Parathyroid adenoma (tissue), 2 donors: ENCODE data around the gene BICRAL.

Experiments
- H2AFZ ChIP-seq: fragments of 300-600 bp; sonication (generic); one replicate; pipeline ENCODE4 v1.7.0; 2017; ENCODE audit warnings: antibody characterized with exemption, mild to moderate bottlenecking
- H3K27ac ChIP-seq: fragments of 300-600 bp; sonication (generic); one replicate; pipeline ENCODE4 v1.7.0; 2017
- H3K27me3 ChIP-seq: fragments of 300-600 bp; sonication (generic); one replicate; pipeline ENCODE4 v1.7.0; 2017; ENCODE audit warnings: low read length; ENCODE audit not compliant: control insufficient read depth, insufficient read depth
- H3K36me3 ChIP-seq: fragments of 300-600 bp; sonication (generic); one replicate; pipeline ENCODE4 v1.7.0; 2017; ENCODE audit warnings: low read length; ENCODE audit not compliant: control insufficient read depth, insufficient read depth
- H3K4me1 ChIP-seq: fragments of 300-600 bp; sonication (generic); one replicate; pipeline ENCODE4 v1.7.0; 2017; ENCODE audit warnings: control low read depth
- H3K4me2 ChIP-seq: fragments of 300-600 bp; sonication (generic); one replicate; pipeline ENCODE4 v1.7.0; 2017; ENCODE audit warnings: low read length
- H3K4me3 ChIP-seq: fragments of 300-600 bp; sonication (generic); one replicate; pipeline ENCODE4 v1.7.0; 2017; ENCODE audit warnings: low read depth, low read length
- H3K79me2 ChIP-seq: fragments of 300-600 bp; sonication (generic); one replicate; pipeline ENCODE4 v1.7.0; 2017; ENCODE audit warnings: control low read depth
- H3K9ac ChIP-seq: fragments of 300-600 bp; sonication (generic); one replicate; pipeline ENCODE4 v1.7.0; 2017; ENCODE audit warnings: mild to moderate bottlenecking
- H3K9me3 ChIP-seq: fragments of 300-600 bp; sonication (generic); one replicate; pipeline ENCODE4 v1.7.0; 2017; ENCODE audit warnings: low read length; ENCODE audit not compliant: control insufficient read depth
- CTCF ChIP-seq: fragments of 300-600 bp; sonication (generic); IDR thresholded peaks from one replicate; pipeline ENCODE4 v1.7.0; 2017; ENCODE audit warnings: antibody characterized with exemption, mild to moderate bottlenecking
- donor health status: primary hyperparathyroidism.

The BICRAL gene

GRCh38 chr6:42834056-42834455, 52.2 kb downstream of the BICRAL start:
- no peak overlapping the region for H2AFZ ChIP-seq
- H3K79me2 ChIP-seq = peaks cover 39% of the 10 kb centered on the region
- no peaks in the 10 kb centered on the region for H3K36me3 ChIP-seq
- H3K9me3 ChIP-seq = no peaks in the 10 kb centered on the region
- H3K9ac ChIP-seq = no peak overlapping the region
- H3K4me2 ChIP-seq = no peak overlapping the region
- H3K27ac ChIP-seq = no peak overlapping the region
- no peaks in the 10 kb centered on the region for H3K27me3 ChIP-seq
- no peaks in the 10 kb centered on the region for H3K4me1 ChIP-seq
- no peak overlapping the region for H3K4me3 ChIP-seq
- no peak for TF ChIP-seq CTCF

- H3K9me3 ChIP-seq = no peaks in the 10 kb centered on the region
- no peaks in the 10 kb centered on the region for H3K36me3 ChIP-seq
- TF ChIP-seq CTCF = no peak
- no peaks in the 10 kb centered on the region for H3K4me1 ChIP-seq
- H3K79me2 ChIP-seq = peaks cover 30% of the 10 kb centered on the region
- H3K4me3 ChIP-seq = no peak overlapping the region
- H3K4me2 ChIP-seq = no peak overlapping the region
- no peak overlapping the region for H3K9ac ChIP-seq
- H3K27ac ChIP-seq = no peak overlapping the region
- no peaks in the 10 kb centered on the region for H3K27me3 ChIP-seq
- no peak overlapping the region for H2AFZ ChIP-seq
Measured at GRCh38 chr6:42841844-42842584, 60.2 kb downstream of the BICRAL start.

- Histone ChIP-seq H3K9me3 (no peaks in the 10 kb centered on the region), H3K9ac (no peak overlapping the region), H3K4me3 (no peak overlapping the region), H2AFZ (no peak overlapping the region), H3K4me1 (no peaks in the 10 kb centered on the region), H3K36me3 (no peaks in the 10 kb centered on the region), H3K4me2 (no peak overlapping the region), H3K79me2 (peaks cover 37% of the 10 kb centered on the region), H3K27ac (no peak overlapping the region), H3K27me3 (no peaks in the 10 kb centered on the region)
- TF ChIP-seq CTCF = no peak
Measured at GRCh38 chr6:42845327-42845694, 63.5 kb downstream of the BICRAL start.

GRCh38 chr6:42846505-42846904, 64.7 kb downstream of the BICRAL start:
- no peak overlapping the region for H3K4me2 ChIP-seq
- peaks cover 34% of the 10 kb centered on the region for H3K79me2 ChIP-seq
- no peak overlapping the region for H2AFZ ChIP-seq
- no peaks in the 10 kb centered on the region for H3K9me3 ChIP-seq
- no peaks in the 10 kb centered on the region for H3K36me3 ChIP-seq
- no peak overlapping the region for H3K4me3 ChIP-seq
- H3K9ac ChIP-seq = no peak overlapping the region
- no peak for TF ChIP-seq CTCF
- no peak overlapping the region for H3K27ac ChIP-seq
- H3K4me1 ChIP-seq = no peaks in the 10 kb centered on the region
- H3K27me3 ChIP-seq = no peaks in the 10 kb centered on the region

GRCh38 chr6:42848700-42849099, 66.8 kb downstream of the BICRAL start:
- no peaks in the 10 kb centered on the region for H3K36me3 ChIP-seq
- H2AFZ ChIP-seq = no peak overlapping the region
- H3K4me1 ChIP-seq = no peaks in the 10 kb centered on the region
- H3K4me3 ChIP-seq = no peak overlapping the region
- H3K9me3 ChIP-seq = no peaks in the 10 kb centered on the region
- H3K27ac ChIP-seq = no peak overlapping the region
- H3K9ac ChIP-seq = no peak overlapping the region
- no peaks in the 10 kb centered on the region for H3K27me3 ChIP-seq
- peaks cover 21% of the 10 kb centered on the region for H3K79me2 ChIP-seq
- H3K4me2 ChIP-seq = no peak overlapping the region
- no peak for TF ChIP-seq CTCF
